ENCODE data around the gene DGKA. TPM values are rescaled to one million over a fixed set of nuclear protein-coding genes. Genes with fewer than 3 reads are reported as not detected.
A peak's percentile ranks its signal among the peaks of the same experiment; 100 is the strongest.

DGKA gene
- total and polyA plus RNA-seq, 2 of the 4 experiments (the other 2 are of a cell fraction) = 71.9 to 75.1 TPM

GRCh38 chr12:55922126-55922525 is 8.8 kb upstream of the DGKA start:
- Histone ChIP-seq H2BK5ac (ENCODE audit: low read depth, low read length, poor library complexity, severe bottlenecking) (no peak overlapping the region), H3K36me3 (ENCODE audit: control insufficient read depth, insufficient read depth, low read length) (peaks cover 4% of the 10 kb centered on the region), H2BK15ac (ENCODE audit: low read depth, low read length) (no peak overlapping the region), H2BK20ac (ENCODE audit: low read depth, low read length) (no peak overlapping the region), H2AFZ (replicated peaks; ENCODE audit: low read length, poor library complexity) (no peak overlapping the region), H2AK5ac (ENCODE audit: low read depth, low read length) (0 out of 2 replicates have a peak overlapping the region, but pooled peaks have one; percentile 20), H3K9me3 (ENCODE audit: control insufficient read depth, insufficient read depth, low read length) (no peaks in the 10 kb centered on the region), H4K91ac (ENCODE audit: insufficient read depth, low read depth, low read length) (no peak overlapping the region), H3K9me1 (ENCODE audit: insufficient read depth, low read length) (peaks cover 14% of the 10 kb centered on the region; the same call in 1 of the 2 replicates), H3K27ac (ENCODE audit: insufficient read depth, low read length) (no peak overlapping the region), H3K4me2 (ENCODE audit: low read depth, low read length) (no peak overlapping the region), H4K20me1 (ENCODE audit: insufficient read depth, low read length) (peaks cover under 1% of the 10 kb centered on the region; the same call in 1 of the 2 replicates), H3K4ac (ENCODE audit: low read depth, low read length) (no peak overlapping the region), H3K4me3 (ENCODE audit: insufficient read depth, low read depth, low read length) (no peak overlapping the region), H4K5ac (ENCODE audit: low read depth, low read length) (no peak overlapping the region), H3K14ac (replicated peaks; ENCODE audit: low read depth, low read length) (no peak overlapping the region), H3K9ac (ENCODE audit: low read depth, low read length) (no peak overlapping the region), H3K79me1 (ENCODE audit: low read depth in 1 of 2, low read length in 2 of 2) (peaks cover 38 to 66% of the 10 kb centered on the region in 2 experiments), H3K18ac (ENCODE audit: low read depth, low read length) (no peak overlapping the region), H4K8ac (ENCODE audit: low read depth in 2 of 2, low read length in 2 of 2) (no peak overlapping the region), H3K56ac (ENCODE audit: extremely low read depth, insufficient read depth, low read length) (no peak overlapping the region), H2BK120ac (ENCODE audit: low read depth, low read length) (no peak overlapping the region), H3K4me1 (ENCODE audit: control insufficient read depth, insufficient read depth, low read length) (no peaks in the 10 kb centered on the region), H2AK9ac (replicated peaks; ENCODE audit: low read depth, low read length, poor library complexity) (no peak overlapping the region), H3K27me3 (ENCODE audit: control insufficient read depth, insufficient read depth, low read length) (no peaks in the 10 kb centered on the region), H3K23ac (ENCODE audit: low read depth, low read length) (no peak overlapping the region)
- in situ Hi-C loops (cut with MboI; ENCODE audit: low sequenced_read_pairs) = loop anchor here (10.0 kb wide), 1 partner anchor 97 kb away; the partner anchor contains the start of gene DNAJC14
- POLR2A ChIA-PET (ENCODE audit: unreplicated experiment) = no interaction called here
- DNase-seq (no peak), ATAC-seq (ENCODE audit: low read depth) (no peak)
- dilution Hi-C loops (cut with HindIII; ENCODE audit: low sequenced_read_pairs, unreplicated experiment) = no loop called here
- WGBS, 2 experiments (ENCODE audit: extremely low coverage in 2 of 2, insufficient read length in 1 of 2) = no CpG with 5 or more reads among the region's 3 CpGs
- intact Hi-C loops (cut with micrococcal nuclease) = no loop called here
- CTCF ChIA-PET = interaction anchor here (0.7 kb wide), 1 partner anchor 183 kb away, joined by 3 read pairs; no protein-coding TSS in a partner anchor
- no TSS peak for BruUV-seq (replicated peaks)
- TF ChIP-seq NFE2L2 (IDR thresholded peaks at IDR 0.05; ENCODE audit: low read depth, low read length) (no peak), RAD21 (IDR thresholded peaks at IDR 0.05; ENCODE audit: low read length) (no peak), FOS (IDR thresholded peaks at IDR 0.05; ENCODE audit: low read depth, low read length) (no peak), CHD1 (IDR thresholded peaks at IDR 0.05; ENCODE audit: low read depth, low read length) (no peak), CTCF (conservative IDR thresholded peaks at IDR 0.05; ENCODE audit: low read depth, low read length) (no peak), MAFK (IDR thresholded peaks at IDR 0.05; ENCODE audit: low read depth, low read length) (no peak), SMC3 (IDR thresholded peaks at IDR 0.05; ENCODE audit: low read depth, low read length) (no peak), BHLHE40 (IDR thresholded peaks at IDR 0.05; ENCODE audit: low read depth, low read length) (no peak), RFX5 (IDR thresholded peaks at IDR 0.05; ENCODE audit: low read depth, low read length) (no peak)

Measured in IMR-90 (cell line).